ENCODE results near the gene WDFY2.
A peak's percentile ranks its signal among the peaks of the same experiment; 100 is the strongest.

GRCh38 chr13:51781246-51782022 lies 197.2 kb downstream of the WDFY2 start:
- TF ChIP-seq CTCF (conservative IDR thresholded peaks at IDR 0.05; ENCODE audit: low read depth, low read length) = peak; percentile 63
- TF ChIP-seq EZH2 (IDR thresholded peaks at IDR 0.05; ENCODE audit: borderline replicate concordance, low read depth, low read length, poor library complexity, severe bottlenecking) = no peak
